T follicular helper cell (primary cell): ENCODE results near the gene THOC2.

Experiments used
- DNase-seq: peaks from one replicate; pipeline ENCODE4 v3.0.0-alpha.2; 2020; ENCODE audit warnings: low read depth

Gene THOC2

GRCh38 chrX:123563167-123563566 is 169.7 kb downstream of the THOC2 start:
- DNase-seq, result no peak

DNA sequence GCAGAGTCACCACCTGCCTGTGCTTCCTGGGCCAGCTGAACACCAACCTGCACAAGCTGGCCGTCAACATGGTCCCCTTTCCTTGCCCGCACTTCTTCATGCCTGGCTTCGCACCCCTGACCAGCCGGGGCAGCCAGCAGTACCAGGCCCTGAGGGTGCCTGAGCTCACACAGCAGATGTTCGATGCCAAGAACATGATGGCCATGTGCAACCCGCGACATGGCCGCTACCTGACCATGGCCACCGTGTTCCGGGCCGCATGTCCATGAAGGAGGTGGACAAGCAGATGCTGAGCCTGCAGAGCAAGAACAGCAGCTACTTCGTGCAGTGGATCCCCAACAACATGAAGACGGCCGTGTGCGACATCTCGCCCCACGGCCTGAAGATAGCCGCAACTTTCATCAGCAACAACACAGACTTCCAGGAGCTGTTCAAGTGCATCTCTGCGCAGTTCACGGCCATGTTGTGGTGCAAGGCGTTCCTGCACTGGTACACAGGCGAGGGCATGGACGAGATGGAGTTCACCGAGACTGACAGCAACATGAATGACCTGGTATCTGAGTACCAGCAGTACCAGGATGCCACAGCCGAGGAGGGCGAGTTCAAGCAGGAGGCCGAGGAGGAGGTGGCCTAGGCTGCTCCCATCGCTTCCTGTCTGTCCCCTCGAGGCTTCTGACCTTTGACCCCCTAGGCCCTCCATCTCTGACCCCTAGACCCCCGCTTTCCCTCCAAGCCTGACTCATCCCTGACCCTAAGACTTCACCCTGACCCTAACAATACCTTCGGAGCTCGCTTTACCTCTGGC is 170.3 kb downstream of the THOC2 start:
- DNase-seq, result no peak

- DNase-seq, result no peak
These were observed 171.2 kb downstream of the THOC2 start for GRCh38 chrX:123561439-123562215.

GRCh38 chrX:123550829-123551228 is 182.0 kb downstream of the THOC2 start:
- no peak for DNase-seq
